Midbrain (tissue), 1 donor: Measurements from ENCODE around the gene PXN.
"Not testable (repeated sequence)": the region's sequence is repeated elsewhere in the genome, so short reads cannot be mapped to it uniquely, and the experiment has no call there.

Experiments
- DNase-seq: peaks from one replicate; lab custom pipeline; 2025; lab: John Stamatoyannopoulos, UW

PXN gene

DNA sequence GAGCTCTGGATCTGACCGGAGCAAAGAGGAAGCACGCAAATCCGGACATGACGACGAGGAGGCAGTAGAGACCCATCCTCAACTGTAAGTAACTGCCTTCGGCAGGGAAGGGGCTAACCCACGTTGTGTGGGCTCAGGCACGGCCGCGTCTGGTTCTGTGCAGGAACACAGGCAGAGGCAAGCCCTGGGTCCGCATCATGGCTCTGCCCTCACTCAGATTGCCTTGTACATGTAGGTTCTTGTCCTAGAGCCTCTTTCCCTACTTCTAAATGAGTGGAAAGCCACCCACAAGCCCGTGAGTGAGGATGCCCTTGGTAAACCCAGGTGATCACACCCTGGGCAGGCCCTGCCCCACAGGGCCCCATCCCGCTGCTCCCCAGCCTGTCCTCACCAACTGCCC, 55.7 kb downstream of the PXN start:
- no peak for DNase-seq

DNA sequence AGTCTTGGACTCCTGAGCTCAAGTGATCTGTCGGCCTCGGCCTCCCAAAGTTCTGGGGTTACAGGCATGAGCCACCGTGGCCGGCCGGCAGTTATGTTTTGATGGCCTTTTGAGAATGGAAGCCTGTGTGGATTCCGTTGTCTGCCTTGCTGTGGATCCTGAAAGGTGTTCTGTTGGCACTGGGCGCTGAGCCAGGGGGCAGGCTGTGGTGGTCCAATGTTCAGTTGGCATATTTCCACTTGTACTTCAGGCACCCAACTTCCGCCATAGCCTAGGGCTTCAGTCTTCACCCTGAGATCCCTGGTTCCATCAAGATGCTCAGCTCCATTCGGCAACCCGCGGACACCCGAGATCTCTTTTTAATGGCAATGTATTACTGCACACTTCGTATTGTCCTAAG, 58.3 kb downstream of the PXN start:
- DNase-seq, result no peak

DNA sequence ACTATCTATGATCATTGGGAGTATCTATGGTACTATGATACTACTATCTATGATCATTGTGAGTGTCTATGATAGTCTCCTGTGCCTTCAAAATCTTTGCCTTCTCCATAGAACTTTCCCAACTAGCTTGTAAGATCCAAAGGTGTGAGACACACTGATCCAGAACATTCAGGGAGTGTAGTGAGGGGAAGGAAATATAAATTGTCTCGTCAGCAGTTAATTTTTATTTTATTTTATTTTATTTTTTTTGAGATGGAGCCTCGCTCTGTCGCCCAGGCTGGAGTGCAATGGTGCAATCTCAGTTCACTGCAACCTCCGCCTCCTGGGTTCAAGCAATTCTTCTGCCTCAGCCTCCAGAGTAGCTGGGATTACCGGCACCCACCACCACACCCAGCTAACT, 58.7 kb downstream of the PXN start:
- DNase-seq, result not testable (repeated sequence)

DNA sequence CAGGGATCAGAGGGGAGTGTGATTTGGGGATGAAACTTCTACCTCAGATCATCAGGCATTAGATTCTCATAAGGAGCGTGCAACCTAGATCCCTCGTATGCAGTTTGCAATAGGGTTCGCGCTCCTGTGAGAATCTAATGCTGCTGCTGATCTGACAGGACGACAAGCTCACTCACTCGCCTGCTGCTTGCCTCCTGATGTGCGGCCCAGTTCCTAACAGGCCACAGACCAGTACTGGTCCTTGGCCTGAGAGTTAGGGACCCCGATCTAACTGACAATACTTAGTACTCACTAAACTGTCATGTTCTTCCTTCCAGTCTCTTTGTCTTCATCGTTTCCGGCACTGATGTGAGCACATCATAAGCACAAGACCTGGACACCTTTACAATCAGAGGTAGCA, 59.3 kb downstream of the PXN start:
- no peak for DNase-seq

DNA sequence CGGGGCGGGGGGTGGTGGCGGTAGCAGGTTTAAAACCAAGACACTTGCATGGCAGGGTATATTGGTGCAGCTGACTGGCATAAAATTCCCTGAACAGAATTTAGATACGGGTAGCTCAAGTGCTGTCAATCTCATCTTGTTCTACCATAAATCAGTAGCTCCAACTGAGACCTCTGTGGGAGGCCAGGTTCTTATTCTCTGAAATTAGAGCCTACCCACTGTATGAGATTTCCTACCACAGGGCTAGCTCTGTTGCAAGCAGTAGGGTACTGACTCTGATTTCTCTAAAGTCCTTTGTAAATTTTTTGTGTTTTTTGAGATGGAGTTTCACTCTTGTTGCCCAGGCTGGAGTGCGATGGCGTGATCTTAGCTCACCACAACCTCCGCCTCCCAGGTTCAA, 61.4 kb downstream of the PXN start:
- DNase-seq, result no peak

DNA sequence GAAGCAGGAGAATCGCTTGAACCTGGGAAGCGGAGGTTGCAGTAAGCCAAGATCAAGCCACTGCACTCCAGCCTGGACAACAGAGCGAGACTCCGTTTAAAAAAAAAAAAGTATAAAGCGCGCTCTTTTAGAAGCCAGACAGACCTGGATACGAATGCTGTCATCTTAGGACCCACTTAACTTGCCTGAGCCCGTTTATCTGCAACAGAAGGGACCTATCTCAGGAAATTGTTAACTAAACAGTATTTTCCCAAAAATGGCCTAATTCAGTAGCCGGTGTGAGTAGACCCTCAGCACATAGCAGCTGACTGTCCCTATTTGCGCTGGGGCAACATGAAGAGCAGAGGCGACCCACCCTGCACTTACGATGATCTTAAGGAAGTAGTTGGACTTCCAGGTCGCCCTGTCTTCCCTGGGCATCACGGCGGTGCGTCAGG, 65.1 kb downstream of the PXN start:
- no peak for DNase-seq

DNA sequence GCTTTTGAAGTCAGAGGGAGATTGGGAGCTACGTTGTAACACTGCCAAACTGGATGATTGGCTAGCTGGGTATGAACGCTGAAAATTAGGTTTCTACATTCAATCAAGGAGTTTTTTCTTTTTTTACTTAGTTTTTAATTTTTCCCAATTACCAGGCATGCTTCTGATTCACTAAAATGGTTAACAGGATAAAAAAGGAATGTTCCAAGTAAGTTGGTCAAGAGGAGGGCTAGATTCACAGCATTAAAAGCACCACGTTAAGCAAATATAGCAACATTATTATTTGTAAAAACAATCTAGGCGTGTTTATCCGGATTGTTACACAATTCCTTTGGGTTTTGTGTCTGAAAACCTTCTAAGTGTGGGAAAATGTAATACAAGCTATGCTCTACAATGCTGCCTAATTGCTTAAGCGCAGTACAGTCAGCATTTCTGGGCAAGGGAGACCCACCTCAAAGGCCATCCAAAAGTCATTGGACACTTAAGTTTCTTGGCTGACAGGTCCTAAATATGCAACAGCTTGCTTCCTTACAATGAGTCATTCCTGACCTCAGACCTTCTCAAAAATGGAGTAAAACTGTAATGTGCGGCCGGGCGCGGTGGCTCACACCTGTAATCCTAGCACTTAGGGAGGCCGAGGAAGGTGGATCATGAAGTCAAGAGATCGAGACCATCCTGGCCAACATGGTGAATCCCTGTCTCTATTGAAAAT, 65.8 kb downstream of the PXN start:
- no peak for DNase-seq

DNA sequence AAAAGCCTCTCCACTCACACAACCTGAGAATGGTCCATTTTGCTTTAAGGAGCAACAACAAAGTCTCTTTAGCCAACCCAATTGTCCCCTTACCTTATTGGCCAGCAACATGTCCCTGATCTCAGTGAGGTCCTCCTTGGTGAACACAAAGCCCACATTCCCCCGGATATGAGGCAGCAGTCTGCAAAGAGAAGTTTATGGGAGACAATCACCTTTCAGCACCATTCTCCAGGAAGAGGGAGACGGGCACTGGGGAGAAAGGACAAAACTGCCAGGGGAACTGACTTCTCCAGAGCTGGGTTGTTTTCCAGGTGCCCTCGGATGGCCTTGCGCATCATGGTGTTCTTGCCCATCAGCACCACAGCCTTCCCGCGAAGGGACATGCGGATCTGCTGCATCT, 66.5 kb downstream of the PXN start:
- no peak for DNase-seq

DNA sequence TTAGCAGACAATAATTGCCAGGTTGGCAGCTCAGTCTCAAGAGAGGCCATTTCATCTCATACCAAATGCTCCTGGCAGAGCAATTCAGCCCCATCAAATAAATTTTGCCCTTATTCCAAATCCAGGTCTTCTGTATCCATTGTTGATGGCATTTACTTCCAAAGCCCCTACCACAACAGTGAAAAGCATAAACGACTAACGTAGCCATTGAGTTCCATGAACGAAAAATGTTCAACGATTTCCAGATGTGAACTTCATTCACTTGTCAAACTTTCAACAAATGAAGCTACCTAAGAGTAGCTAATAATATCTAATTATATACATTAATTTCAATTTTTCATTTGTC, 68.0 kb downstream of the PXN start:
- no peak for DNase-seq

DNA sequence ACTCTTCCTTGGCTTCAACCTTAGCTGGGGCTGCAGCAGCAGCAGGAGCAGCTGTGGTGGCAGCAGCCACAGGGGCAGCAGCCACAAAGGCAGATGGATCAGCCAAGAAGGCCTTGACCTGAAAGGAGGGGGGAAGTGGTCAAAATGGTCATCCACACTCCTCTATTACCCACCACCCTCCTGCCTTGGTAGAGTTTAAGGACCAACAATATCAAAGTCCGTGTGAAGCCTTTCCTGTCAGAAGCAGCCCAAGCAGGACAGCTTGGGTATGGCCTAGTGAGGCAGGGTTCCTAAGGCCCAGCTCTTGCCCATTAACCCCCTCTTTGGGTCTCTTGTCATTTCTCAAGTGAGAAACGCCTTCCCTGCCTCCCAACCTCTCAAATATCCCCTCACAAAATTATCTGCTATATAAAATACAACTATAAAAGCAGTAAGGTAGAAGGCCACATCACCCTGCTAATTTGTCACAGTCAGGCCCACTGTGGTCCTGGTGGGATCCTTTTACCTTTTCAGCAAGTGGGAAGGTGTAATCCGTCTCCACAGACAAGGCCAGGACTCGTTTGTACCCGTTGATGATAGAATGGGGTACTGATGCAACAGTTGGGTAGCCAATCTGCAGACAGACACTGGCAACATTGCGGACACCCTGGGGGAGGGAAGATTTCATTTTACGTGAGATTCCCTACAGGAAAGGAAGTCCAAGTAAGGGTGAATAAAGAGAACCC, 68.6 kb downstream of the PXN start:
- not testable (repeated sequence) for DNase-seq

DNA sequence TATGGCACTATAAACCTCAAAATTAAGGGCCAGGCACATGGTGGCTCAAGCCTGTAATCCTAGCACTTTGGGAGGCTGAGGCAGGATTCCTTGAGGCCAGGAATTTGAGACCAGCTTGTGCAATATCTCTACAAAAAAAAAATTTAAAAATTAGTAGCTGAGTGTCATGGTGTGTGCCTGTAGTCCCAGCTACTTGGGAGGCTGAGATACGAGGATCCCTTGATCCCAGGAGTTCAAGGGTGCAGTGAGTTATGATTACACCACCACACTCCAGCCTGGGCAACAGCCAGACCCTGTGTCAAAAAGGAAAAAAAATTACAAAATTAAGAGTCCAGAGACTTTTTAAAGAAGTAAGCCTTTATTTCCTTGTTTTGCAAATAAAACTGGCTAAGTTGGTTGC, 69.2 kb downstream of the PXN start:
- no peak for DNase-seq

DNA sequence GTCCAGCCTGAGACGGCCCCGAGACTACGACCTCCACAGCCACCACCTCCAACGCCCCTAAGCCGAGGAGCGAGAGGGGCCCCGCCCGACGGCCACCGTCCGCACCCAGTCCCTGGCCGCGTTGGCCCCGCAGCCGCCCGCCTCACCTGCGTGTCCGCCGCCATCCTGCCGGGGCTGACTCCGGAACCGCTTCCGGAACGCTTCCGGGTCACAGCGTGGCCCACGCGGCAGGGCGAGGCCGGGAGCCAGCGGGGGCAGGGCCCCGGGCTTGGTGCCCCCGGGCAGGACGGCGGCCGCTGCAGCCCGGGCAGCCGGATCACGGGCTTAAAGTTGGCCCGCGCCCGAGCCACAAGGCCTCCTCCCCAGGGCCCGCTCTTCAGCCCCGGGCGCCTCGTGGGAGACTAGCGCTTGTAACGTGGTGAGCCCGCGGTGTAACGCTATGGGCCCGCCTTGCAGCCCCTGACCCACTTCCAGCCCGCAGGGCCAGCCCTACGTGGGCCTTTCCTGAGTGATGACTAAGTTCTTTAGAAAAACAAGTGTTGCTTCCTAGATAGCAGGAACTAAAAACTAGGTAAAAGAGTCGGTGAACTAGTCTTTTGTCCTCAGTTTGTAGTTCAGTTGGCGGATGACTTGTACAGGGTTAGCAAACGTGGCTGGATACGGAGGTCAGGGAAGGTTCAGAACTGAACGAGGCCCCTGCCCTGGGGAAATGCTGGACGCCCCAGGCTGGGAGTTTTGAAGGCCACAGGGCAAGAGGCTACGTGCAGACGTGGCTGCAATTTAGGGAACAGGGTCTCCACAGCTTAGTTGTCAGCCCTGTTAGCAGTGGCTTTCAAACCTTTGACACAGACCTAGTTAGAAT, 70.8 kb downstream of the PXN start, which contains the start of gene GCN1:
TSS of gene GCN1 (minus strand) at position 182 of the 862 bp plus-strand sequence. CDS start at position 164, 18 bp downstream.
- DNase-seq, result peak; percentile 83

DNA sequence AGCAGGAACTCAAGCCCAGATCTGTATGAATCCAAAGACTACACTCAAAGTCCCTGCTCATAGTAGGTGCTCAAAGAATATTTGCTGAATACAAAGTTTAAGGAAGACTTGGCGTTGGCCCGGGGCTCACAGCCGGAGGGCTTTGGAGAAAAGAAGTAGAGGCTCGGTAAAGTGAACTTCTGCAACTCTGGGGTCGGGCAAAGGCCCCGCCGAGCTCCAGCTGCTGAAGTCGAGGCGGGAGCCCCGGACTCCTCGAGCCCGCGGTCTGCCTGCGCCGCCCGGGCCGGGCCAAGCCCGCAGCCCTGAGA, 71.3 kb downstream of the PXN start:
- no peak for DNase-seq

DNA sequence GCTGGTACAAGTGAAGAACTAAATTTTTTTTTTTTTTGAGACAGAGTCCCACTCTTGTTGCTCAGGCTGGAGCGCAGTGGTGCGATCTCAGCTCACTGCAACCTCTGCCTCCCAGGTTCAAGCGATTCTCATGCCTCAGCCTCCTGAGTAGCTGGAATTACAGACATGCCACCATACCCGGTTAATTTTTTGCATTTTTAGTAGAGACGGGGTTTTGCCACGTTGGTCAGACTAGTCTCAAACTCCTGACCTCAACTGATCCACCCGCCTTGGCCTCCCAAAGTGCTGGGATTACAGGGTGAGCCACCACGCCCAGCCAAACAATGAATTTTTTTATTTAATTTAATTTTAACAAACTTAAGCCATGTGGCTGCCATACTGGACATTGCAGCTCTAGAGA, 72.2 kb downstream of the PXN start:
- not testable (repeated sequence) for DNase-seq

DNA sequence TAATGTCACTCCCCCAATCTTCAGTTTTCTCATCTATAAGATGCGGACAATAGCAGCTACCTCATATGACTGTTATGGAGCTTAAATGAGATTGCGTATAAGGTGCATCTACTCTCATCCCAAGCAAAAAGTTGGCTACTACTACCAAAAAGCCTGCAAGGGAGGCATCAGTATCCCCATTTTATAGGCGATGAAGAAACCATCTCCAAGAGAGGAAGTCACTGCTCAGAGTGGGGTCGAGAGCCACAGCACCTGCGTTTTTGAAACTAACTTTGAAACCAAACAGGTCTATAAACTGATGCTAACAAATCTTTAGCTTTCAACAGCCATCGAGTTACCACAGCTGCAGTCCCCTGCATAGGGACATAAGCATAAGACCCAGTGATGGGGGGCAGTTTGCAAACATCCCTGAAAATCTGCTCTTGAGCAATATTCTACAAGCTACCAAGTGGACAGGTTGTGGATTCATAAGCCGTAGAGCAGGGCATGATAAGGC, 74.5 kb downstream of the PXN start:
- no peak for DNase-seq

DNA sequence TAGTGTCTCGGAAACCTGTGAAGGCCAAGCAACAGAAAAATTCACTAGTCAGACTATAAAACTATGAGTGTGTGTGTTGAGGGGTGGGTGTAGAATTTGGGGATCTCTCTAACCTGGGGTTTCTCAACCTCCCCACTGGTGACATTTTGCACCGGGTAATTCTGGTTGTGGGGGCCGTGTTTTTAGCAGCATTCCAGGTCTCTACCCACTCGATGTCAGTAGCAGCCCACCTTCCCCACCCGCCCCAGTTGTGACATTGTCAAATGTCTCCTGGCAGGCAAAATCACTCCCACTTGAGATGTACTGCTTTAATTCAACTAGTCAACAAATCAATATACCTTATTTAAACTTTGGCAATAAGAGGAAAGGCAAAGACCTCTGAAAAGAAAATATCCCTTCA, 75.1 kb downstream of the PXN start:
- DNase-seq, result no peak

DNA sequence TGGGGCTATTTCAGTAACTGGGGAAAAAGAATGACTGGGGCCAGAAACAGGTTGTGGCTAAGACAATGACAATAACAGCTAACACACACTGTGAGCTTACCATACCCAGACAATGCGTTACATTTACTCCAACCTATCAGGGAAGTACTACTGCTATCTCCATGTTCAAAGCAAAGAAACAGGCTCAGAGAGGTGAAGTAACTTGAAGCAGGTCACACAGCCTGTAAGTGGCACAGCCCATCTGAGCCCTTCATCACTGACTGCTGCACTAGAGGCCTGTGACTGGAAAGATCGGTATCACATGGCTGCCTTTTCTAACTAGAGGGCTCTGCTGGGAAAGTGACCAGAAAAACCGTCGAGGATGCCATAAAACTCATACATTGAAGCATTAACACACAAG, 78.9 kb downstream of the PXN start:
- DNase-seq, result no peak

DNA sequence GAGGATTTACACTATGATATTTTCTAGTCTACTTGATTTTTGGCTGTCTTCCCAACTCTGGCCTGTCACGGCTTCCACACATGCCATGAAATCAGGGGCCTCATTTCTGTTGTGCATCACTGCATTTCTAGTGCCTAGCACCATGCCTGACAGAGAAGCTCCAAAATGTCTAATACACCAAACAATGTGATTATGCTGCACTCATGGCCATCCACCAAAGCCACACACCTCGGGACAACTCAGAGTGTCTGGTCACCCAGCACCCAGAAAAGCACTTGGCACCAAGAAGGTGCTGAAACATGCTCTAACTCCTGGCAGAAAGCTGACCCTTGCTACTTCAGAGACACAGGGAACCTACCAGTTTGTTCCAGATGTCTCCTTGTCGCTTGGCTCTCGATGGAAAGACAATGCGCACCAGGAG, 82.3 kb downstream of the PXN start:
- no peak for DNase-seq

DNA sequence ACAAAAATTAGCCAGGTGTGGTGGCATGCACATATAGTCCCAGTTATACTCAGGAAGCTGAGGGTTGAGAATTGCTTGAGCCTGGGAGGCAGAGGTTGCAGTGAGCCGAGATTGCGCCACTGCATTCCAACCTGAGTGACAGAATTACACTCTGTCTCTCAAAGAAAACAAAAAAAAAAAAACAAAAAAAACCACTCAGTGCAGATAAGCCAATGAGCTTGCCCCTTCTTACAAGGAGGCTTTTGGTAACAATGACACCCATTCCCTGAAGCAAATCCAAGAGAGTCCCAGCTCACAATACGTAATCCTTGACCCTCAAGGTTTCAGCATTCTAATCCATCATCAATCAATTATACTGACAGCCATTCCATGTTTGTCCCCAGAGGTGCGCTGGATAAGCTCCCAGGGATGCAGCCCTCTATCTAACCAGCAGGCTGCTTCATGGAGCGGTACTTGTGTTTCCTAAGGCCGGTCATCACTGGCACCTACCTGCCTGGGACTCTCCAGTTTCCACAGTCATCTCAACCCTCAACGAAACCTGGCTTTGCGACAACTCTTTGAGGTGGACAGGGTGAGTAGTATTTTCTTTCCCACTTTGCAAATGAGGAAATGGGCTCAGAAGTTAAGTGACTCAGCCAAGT, 83.4 kb downstream of the PXN start:
- DNase-seq, result no peak

DNA sequence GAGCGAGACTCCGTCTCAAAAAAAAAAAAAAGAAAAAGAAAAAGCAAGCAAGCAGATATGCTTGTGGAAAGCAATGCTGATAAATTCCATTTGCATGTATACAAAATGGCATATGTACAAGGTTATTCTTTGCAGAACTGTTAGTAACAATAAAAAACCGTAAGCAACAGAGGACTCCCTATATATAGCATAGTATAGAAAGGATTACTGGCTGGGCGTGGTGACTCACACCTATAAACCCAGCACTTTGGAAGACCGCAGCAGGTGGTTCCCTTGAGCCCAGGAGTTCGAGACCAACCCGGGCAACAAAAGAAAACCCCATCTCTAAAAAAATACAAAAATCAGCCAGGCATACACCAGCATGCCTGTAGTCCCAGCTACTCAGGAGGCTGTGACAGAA, 84.6 kb downstream of the PXN start:
- DNase-seq, result no peak

DNA sequence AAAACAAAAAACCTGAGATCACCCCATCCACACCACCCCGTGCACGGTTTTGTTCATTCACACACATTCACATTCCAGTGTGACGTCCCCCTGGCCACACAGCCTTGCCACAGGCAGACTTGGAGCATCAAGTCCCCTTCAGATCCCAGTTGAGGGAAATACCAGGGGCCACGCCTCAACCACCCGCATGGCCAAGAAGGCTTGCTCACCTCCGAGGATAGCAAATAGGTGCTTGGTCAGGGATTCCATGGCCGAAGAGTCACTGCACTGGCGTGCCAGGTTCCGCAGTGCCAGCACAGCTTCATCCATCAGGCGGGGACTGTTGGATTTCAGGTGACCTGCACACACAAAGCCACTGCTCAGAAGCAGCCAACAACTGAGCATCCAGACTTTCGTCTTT, 90.0 kb downstream of the PXN start:
- no peak for DNase-seq

DNA sequence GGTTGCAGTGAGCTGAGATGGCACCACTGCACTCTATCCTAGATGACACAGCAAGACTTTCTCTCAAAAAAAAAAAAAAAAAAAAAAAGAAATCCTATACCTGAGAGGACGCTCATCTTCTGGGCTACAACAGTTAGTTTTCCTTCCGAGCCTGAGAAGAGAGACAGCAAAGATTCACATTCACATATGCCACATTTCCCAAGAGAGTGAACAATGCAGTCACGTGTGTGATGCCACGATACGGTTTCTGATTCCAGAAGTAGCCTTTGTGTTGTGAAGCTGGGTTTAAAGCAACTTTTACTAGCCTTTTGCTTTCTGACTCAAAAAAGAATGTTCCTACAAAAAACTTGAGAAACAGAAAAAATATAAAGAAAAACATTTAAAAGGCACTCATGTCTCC, 90.5 kb downstream of the PXN start:
- DNase-seq, result no peak
